GM12892 (cell line): Measurements from ENCODE around the gene SRC.

ENCODE experiments used
- POLR2A ChIP-seq: IDR thresholded peaks from 2 replicates; pipeline ENCODE4 v1.6.1; 2011; ENCODE audit warnings: low read depth, low read length, control low read depth
- POLR2AphosphoS5 ChIP-seq: IDR thresholded peaks from 2 replicates; pipeline ENCODE4 v1.6.1; 2011; ENCODE audit warnings: low read depth, low read length, control low read depth
- TAF1 ChIP-seq: IDR thresholded peaks from 2 replicates; pipeline ENCODE4 v1.6.1; 2011; ENCODE audit warnings: low read depth, mild to moderate bottlenecking, control low read depth, low read length, borderline replicate concordance

GRCh38 chr20:37435607-37436006, 89.7 kb downstream of the SRC start:
- TF ChIP-seq POLR2AphosphoS5 (no peak), POLR2A (no peak), TAF1 (no peak)
